IMR-90 (cell line): ENCODE results near the gene RAD51B. TPM values are rescaled to one million over a fixed set of nuclear protein-coding genes. Genes with fewer than 3 reads are reported as not detected.

Experiments
- ATAC-seq: fragments of 200-7000 bp; cut with Tn5 transposase; 2 replicates; pipeline ENCODE4 v1.9.1; 2020; ENCODE audit warnings: low read depth, mild to moderate bottlenecking, moderate library complexity
- BruUV-seq: library from RNA; stranded (reverse); fragments of 400-500 nt; replicated peaks from 2 replicates; lab custom pipeline; 2021; lab: Mats Ljungman, UMichigan
- CTCF ChIA-PET: fragments of 300-600 bp; formaldehyde crosslinking; extraction: SDS; loops from one replicate; lab custom pipeline; 2021; ENCODE audit warnings: antibody characterized with exemption; lab: Yijun Ruan, JAX
- POLR2A ChIA-PET: fragments of 300-600 bp; sonication (Branson Sonifier 250); formaldehyde crosslinking; loops from one replicate; lab custom pipeline; 2022; ENCODE audit warnings: antibody characterized with exemption; ENCODE audit not compliant: unreplicated experiment; lab: Charles Lee
- DNase-seq: peaks from one replicate; pipeline ENCODE4 v3.0.0; 2013
- H2AFZ ChIP-seq: replicated peaks from 2 replicates; pipeline ENCODE3; 2013; ENCODE audit warnings: low read length, mild to moderate bottlenecking; ENCODE audit not compliant: poor library complexity
- H2AK5ac ChIP-seq: 2 replicates; pipeline ENCODE4 v1.6.1; 2013; ENCODE audit warnings: low read depth, low read length, inconsistent platforms
- H2AK9ac ChIP-seq: replicated peaks from 2 replicates; pipeline ENCODE3; 2013; ENCODE audit warnings: mild to moderate bottlenecking, low read depth, low read length, moderate library complexity; ENCODE audit not compliant: poor library complexity
- H2BK120ac ChIP-seq: 2 replicates; pipeline ENCODE4 v1.6.1; 2013; ENCODE audit warnings: low read depth, low read length, inconsistent platforms
- H2BK15ac ChIP-seq: 3 replicates; pipeline ENCODE4 v1.6.1; 2013; ENCODE audit warnings: low read depth, low read length, inconsistent platforms
- H2BK20ac ChIP-seq: 2 replicates; pipeline ENCODE4 v1.6.1; 2013; ENCODE audit warnings: low read depth, mild to moderate bottlenecking, inconsistent platforms, low read length, moderate library complexity
- H2BK5ac ChIP-seq: 2 replicates; pipeline ENCODE4 v1.6.1; 2013; ENCODE audit warnings: mild to moderate bottlenecking, low read depth, low read length, inconsistent platforms; ENCODE audit not compliant: poor library complexity, severe bottlenecking
- H3K14ac ChIP-seq: replicated peaks from 2 replicates; pipeline ENCODE4 v1.6.1; 2013; ENCODE audit warnings: low read depth, low read length, inconsistent platforms
- H3K18ac ChIP-seq: 2 replicates; pipeline ENCODE4 v1.6.1; 2013; ENCODE audit warnings: low read depth, low read length, control low read depth
- H3K23ac ChIP-seq: 2 replicates; pipeline ENCODE4 v1.6.1; 2013; ENCODE audit warnings: low read depth, low read length, inconsistent platforms
- H3K27ac ChIP-seq: 2 replicates; pipeline ENCODE4 v1.5.1; 2013; ENCODE audit warnings: mild to moderate bottlenecking, control low read depth, low read length; ENCODE audit not compliant: insufficient read depth
- H3K27me3 ChIP-seq: 2 replicates; pipeline ENCODE4 v1.6.1; 2013; ENCODE audit warnings: low read length; ENCODE audit not compliant: control insufficient read depth, insufficient read depth
- H3K36me3 ChIP-seq: 2 replicates; pipeline ENCODE4 v1.6.1; 2013; ENCODE audit warnings: low read length, mixed read lengths; ENCODE audit not compliant: control insufficient read depth, insufficient read depth
- H3K4ac ChIP-seq: 2 replicates; pipeline ENCODE4 v1.6.1; 2013; ENCODE audit warnings: low read depth, low read length, inconsistent platforms
- H3K4me1 ChIP-seq: 2 replicates; pipeline ENCODE4 v1.6.1; 2013; ENCODE audit warnings: low read length, mixed read lengths; ENCODE audit not compliant: control insufficient read depth, insufficient read depth
- H3K4me2 ChIP-seq: 2 replicates; pipeline ENCODE4 v1.6.1; 2013; ENCODE audit warnings: low read depth, mild to moderate bottlenecking, control low read depth, low read length, moderate library complexity
- H3K4me3 ChIP-seq: 2 replicates; pipeline ENCODE4 v1.5.1; 2013; ENCODE audit warnings: low read depth, mild to moderate bottlenecking, control low read depth, low read length, moderate library complexity; ENCODE audit not compliant: insufficient read depth
- H3K56ac ChIP-seq: 2 replicates; pipeline ENCODE4 v1.6.1; 2013; ENCODE audit warnings: low read length, inconsistent platforms; ENCODE audit not compliant: insufficient read depth; ENCODE audit errors: extremely low read depth
- H3K79me1 ChIP-seq, 2 experiments: 2 replicates each; pipeline ENCODE4 v1.6.1; 2013; ENCODE audit warnings: low read length in 2 of 2, inconsistent platforms in 1 of 2, low read depth in 1 of 2
- H3K9ac ChIP-seq: 2 replicates; pipeline ENCODE4 v1.6.1; 2013; ENCODE audit warnings: low read depth, low read length, control low read depth
- H3K9me1 ChIP-seq: 2 replicates; pipeline ENCODE4 v1.6.1; 2013; ENCODE audit warnings: low read length, inconsistent platforms; ENCODE audit not compliant: insufficient read depth
- H3K9me3 ChIP-seq: 2 replicates; pipeline ENCODE4 v1.6.1; 2013; ENCODE audit warnings: low read length; ENCODE audit not compliant: control insufficient read depth, insufficient read depth
- H4K20me1 ChIP-seq: 2 replicates; pipeline ENCODE4 v1.6.1; 2013; ENCODE audit warnings: low read length, inconsistent platforms; ENCODE audit not compliant: insufficient read depth
- H4K5ac ChIP-seq: 2 replicates; pipeline ENCODE4 v1.6.1; 2013; ENCODE audit warnings: mild to moderate bottlenecking, low read depth, low read length, control low read depth
- H4K8ac ChIP-seq, 2 experiments: 2 replicates each; pipeline ENCODE4 v1.6.1; 2013; ENCODE audit warnings: low read depth in 2 of 2, low read length in 2 of 2, control low read depth in 1 of 2, inconsistent platforms in 1 of 2
- H4K91ac ChIP-seq: 2 replicates; pipeline ENCODE4 v1.6.1; 2013; ENCODE audit warnings: low read depth, low read length, inconsistent platforms; ENCODE audit not compliant: insufficient read depth
- BHLHE40 ChIP-seq: fragments of 150-350 bp; IDR thresholded peaks from 2 replicates; pipeline ENCODE4 v1.6.1; 2016; ENCODE audit warnings: mild to moderate bottlenecking, low read depth, low read length
- CEBPB ChIP-seq: IDR thresholded peaks from 2 replicates; pipeline ENCODE4 v1.6.1; 2012; ENCODE audit warnings: low read depth, low read length, improper control_type of control experiment
- CHD1 ChIP-seq: IDR thresholded peaks from 2 replicates; pipeline ENCODE4 v1.6.1; 2012; ENCODE audit warnings: low read depth, low read length, improper control_type of control experiment
- FOS ChIP-seq: fragments of 150-350 bp; IDR thresholded peaks from 2 replicates; pipeline ENCODE4 v1.6.1; 2016; ENCODE audit warnings: low read depth, low read length
- MAFK ChIP-seq: IDR thresholded peaks from 2 replicates; pipeline ENCODE4 v1.6.1; 2012; ENCODE audit warnings: low read depth, low read length, improper control_type of control experiment
- MXI1 ChIP-seq: IDR thresholded peaks from 2 replicates; pipeline ENCODE4 v1.6.1; 2012; ENCODE audit warnings: low read depth, mild to moderate bottlenecking, low read length, moderate library complexity, borderline replicate concordance
- NFE2L2 ChIP-seq: fragments of 150-350 bp; IDR thresholded peaks from 2 replicates; pipeline ENCODE4 v1.6.1; 2016; ENCODE audit warnings: low read depth, mild to moderate bottlenecking, low read length
- POLR2A ChIP-seq: IDR thresholded peaks from 2 replicates; pipeline ENCODE4 v1.6.1; 2012; ENCODE audit warnings: mild to moderate bottlenecking, low read depth, low read length
- RAD21 ChIP-seq: IDR thresholded peaks from 2 replicates; pipeline ENCODE4 v1.6.1; 2012; ENCODE audit warnings: low read length, improper control_type of control experiment
- RCOR1 ChIP-seq: IDR thresholded peaks from 2 replicates; pipeline ENCODE4 v1.6.1; 2012; ENCODE audit warnings: mild to moderate bottlenecking, low read length, improper control_type of control experiment; ENCODE audit not compliant: insufficient replicate concordance
- RFX5 ChIP-seq: IDR thresholded peaks from 2 replicates; pipeline ENCODE4 v1.8.0; 2012; ENCODE audit warnings: low read depth, mild to moderate bottlenecking, low read length, moderate library complexity
- WGBS, 2 experiments: methylation state at CpG; one replicate each; pipeline versions ENCODE4 v1.1.5 to v1.1.7; 2013; ENCODE audit warnings: missing lambda C conversion rate in 2 of 2; ENCODE audit not compliant: insufficient read length in 1 of 2; ENCODE audit errors: extremely low coverage in 2 of 2; 5-methylcytosine and 5-hydroxymethylcytosine counted together
- dilution Hi-C: fragments of 300-500 bp; cut with HindIII; formaldehyde crosslinking; loops from one replicate; pipeline ENCODE4 v1.14.3; 2018; ENCODE audit warnings: low sequenced_read_pairs; ENCODE audit not compliant: unreplicated experiment
- in situ Hi-C: fragments of 300-500 bp; cut with MboI; formaldehyde crosslinking; loops from 3 replicates; pipeline ENCODE4 v1.14.3; 2019; ENCODE audit warnings: low sequenced_read_pairs, inconsistent platforms, mixed read lengths
- intact Hi-C: fragments of 100-400 bp; cut with micrococcal nuclease; formaldehyde crosslinking; loops from 2 replicates; pipeline ENCODE4 v1.10.0; 2022
- polyA plus RNA-seq, 3 experiments: library from polyadenylated mRNA; depleted of rRNA; stranded (reverse); fragments of >200 nt; gene quantifications; 2 replicates each; pipeline ENCODE4 v1.2.3, GENCODE V29; 2012; ENCODE audit warnings: low replicate concordance in 1 of 3
- total RNA-seq: library from RNA; depleted of rRNA; stranded (reverse); fragments of >200 nt; gene quantifications from 2 replicates; pipeline ENCODE4 v1.2.3, GENCODE V29; 2012
- TF ChIP-seq, protein P1 (sequence below): fragments of 150-350 bp; IDR thresholded peaks from 2 replicates; pipeline ENCODE4 v1.6.1; 2017; ENCODE audit warnings: mild to moderate bottlenecking, antibody characterized with exemption, low read length, low read depth
- TF ChIP-seq, protein P2 (sequence below): conservative IDR thresholded peaks from 2 replicates; pipeline ENCODE4 v1.5.1; 2012; ENCODE audit warnings: mild to moderate bottlenecking, low read depth, low read length, improper control_type of control experiment

RAD51B gene
- total and polyA plus RNA-seq, 2 of the 4 experiments (the other 2 are of a cell fraction) = 5.1 to 18.8 TPM

DNA sequence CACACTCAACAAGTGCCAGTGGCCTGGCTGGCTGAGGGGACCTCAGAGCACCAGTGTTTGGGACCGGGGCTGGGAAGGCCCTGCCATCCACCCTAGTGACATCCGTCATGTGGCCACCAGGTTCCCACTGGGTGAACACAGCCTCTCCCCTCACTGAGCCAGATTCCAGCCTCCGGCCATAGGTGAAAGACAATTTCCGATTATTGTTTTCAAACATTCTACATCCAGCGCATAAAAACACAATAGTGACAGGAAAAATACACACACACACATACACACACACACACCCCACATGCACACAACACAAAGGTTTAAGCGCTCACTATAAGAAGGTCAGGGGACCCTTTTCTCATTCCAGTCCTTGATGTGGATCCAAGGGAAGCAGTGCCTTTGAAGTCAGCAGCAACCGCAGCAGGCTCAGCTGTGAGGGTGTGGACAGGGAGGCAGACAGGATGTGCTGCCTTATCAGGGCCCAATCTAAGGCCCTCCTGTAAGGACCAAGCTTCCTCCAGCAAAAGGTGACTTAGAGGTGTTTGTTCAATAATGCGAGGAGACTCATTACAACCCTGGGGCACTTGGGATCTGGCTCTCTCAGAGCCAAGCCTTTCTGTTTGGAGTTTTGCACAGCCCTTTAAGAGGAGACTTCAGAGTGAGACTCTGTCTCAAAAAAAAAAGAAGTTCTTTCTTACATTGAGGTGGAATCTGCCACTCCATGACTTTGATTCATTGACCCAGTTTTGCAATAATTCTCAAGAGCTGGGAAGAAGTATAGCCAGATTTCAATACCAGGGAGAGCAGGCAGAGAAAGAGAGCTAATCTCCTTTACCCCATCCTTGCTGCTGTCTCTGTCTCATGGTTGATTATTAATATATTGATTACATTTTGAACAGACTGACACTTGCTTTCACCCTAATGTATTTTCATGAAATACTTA is 745.5 kb downstream of the RAD51B start (continued):
- TF ChIP-seq, protein P1, sequence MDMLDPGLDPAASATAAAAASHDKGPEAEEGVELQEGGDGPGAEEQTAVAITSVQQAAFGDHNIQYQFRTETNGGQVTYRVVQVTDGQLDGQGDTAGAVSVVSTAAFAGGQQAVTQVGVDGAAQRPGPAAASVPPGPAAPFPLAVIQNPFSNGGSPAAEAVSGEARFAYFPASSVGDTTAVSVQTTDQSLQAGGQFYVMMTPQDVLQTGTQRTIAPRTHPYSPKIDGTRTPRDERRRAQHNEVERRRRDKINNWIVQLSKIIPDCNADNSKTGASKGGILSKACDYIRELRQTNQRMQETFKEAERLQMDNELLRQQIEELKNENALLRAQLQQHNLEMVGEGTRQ = no peak

DNA sequence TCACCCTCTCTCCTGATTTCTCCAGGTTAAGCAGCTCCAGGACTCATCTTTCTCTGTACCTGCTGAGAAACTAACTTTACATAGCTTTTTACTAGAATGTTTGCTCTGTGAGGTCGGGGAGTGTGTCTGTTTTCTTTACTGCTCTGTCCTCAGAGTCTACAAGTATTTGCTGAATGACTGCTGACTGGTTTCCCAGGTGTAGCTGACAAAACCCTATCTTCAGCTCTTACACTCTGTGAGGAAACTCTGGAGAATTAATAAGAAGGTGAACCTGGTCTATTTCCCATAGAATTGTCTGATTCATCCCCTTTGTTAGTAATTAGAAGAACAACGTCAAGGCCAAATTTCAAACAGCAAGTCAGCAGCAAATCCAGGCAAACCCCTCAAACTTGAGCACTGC is 746.5 kb downstream of the RAD51B start:
- H3K4me2 ChIP-seq = no peak overlapping the region
- no peak overlapping the region for H2BK15ac ChIP-seq
- H3K9me1 ChIP-seq = no peaks in the 10 kb centered on the region
- DNase-seq (no peak), ATAC-seq (no peak)
- intact Hi-C loops = no loop called here
- no peak overlapping the region for H3K4ac ChIP-seq
- H2AK9ac ChIP-seq = no peak overlapping the region
- no peaks in the 10 kb centered on the region for H3K27me3 ChIP-seq
- H2BK120ac ChIP-seq = no peak overlapping the region
- H2AFZ ChIP-seq = no peak overlapping the region
- ChIA-PET POLR2A (no interaction called here), CTCF (no interaction called here)
- no peak overlapping the region for H2BK20ac ChIP-seq
- no peak overlapping the region for H4K5ac ChIP-seq
- H4K8ac ChIP-seq = no peak overlapping the region
- H4K91ac ChIP-seq = no peak overlapping the region
- WGBS, 2 experiments = no CpG with 5 or more reads among the region's 2 CpGs
- H3K56ac ChIP-seq = no peak overlapping the region
- no peaks in the 10 kb centered on the region for H3K36me3 ChIP-seq
- H3K23ac ChIP-seq = no peak overlapping the region
- no peaks in the 10 kb centered on the region for H3K79me1 ChIP-seq
- H2BK5ac ChIP-seq = no peak overlapping the region
- H3K18ac ChIP-seq = peak overlapping the region; percentile 18; the same call in 1 of the 2 replicates
- no peak overlapping the region for H3K14ac ChIP-seq
- no peak overlapping the region for H3K4me3 ChIP-seq
- in situ Hi-C loops = no loop called here
- H3K27ac ChIP-seq = no peak overlapping the region
- dilution Hi-C loops = no loop called here
- no peaks in the 10 kb centered on the region; the same call in 1 of the 2 replicates for H3K9me3 ChIP-seq
- no peaks in the 10 kb centered on the region for H4K20me1 ChIP-seq
- no peak overlapping the region for H3K9ac ChIP-seq
- BruUV-seq = no TSS peak
- H2AK5ac ChIP-seq = no peak overlapping the region; the same call in 1 of the 2 replicates
- H3K4me1 ChIP-seq = peaks cover 11% of the 10 kb centered on the region
- TF ChIP-seq RAD21 (no peak), RFX5 (no peak), CHD1 (no peak), RCOR1 (no peak), BHLHE40 (no peak), MXI1 (no peak), CEBPB (no peak), NFE2L2 (no peak), MAFK (no peak), FOS (no peak), POLR2A (no peak)
- TF ChIP-seq, protein P2, sequence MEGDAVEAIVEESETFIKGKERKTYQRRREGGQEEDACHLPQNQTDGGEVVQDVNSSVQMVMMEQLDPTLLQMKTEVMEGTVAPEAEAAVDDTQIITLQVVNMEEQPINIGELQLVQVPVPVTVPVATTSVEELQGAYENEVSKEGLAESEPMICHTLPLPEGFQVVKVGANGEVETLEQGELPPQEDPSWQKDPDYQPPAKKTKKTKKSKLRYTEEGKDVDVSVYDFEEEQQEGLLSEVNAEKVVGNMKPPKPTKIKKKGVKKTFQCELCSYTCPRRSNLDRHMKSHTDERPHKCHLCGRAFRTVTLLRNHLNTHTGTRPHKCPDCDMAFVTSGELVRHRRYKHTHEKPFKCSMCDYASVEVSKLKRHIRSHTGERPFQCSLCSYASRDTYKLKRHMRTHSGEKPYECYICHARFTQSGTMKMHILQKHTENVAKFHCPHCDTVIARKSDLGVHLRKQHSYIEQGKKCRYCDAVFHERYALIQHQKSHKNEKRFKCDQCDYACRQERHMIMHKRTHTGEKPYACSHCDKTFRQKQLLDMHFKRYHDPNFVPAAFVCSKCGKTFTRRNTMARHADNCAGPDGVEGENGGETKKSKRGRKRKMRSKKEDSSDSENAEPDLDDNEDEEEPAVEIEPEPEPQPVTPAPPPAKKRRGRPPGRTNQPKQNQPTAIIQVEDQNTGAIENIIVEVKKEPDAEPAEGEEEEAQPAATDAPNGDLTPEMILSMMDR = no peak
- TF ChIP-seq, protein P1 = no peak
